Stimulated activated CD8-positive, alpha-beta memory T cell treated with anti-CD3 and anti-CD28 coated beads, Interleukin-4, amount 100 ng/mL, for 4 hours (primary cell): Measurements from ENCODE around the gene ORC3.
"Not testable (repeated sequence)": the region's sequence is repeated elsewhere in the genome, so short reads cannot be mapped to it uniquely, and the experiment has no call there.

Source experiments
- DNase-seq, 2 donors: peaks; one replicate each; pipeline ENCODE4 v3.0.0-alpha.2; 2020; ENCODE audit warnings: low read depth in 2 of 2, low spot score in 1 of 2

The ORC3 gene

DNA sequence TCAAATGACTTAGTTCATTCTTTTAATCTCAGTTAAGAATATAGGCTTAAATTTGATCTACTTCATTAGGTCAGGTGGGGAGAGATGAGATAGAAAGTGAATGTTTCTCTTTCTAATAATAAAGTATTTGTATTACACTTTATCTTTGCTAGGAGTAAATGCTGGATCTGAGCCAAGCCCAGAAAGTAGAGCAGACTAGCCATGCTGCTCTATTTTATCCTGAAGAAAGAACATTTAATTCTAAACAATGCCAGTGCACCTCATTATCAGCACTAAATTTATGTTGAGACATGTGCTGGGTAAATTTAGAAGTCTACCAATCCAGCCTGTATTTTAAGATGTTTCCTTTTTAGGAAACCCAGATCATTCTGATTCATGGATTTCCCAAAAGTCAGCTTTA is 68.6 kb downstream of the ORC3 start:
- DNase-seq = no peak

DNA sequence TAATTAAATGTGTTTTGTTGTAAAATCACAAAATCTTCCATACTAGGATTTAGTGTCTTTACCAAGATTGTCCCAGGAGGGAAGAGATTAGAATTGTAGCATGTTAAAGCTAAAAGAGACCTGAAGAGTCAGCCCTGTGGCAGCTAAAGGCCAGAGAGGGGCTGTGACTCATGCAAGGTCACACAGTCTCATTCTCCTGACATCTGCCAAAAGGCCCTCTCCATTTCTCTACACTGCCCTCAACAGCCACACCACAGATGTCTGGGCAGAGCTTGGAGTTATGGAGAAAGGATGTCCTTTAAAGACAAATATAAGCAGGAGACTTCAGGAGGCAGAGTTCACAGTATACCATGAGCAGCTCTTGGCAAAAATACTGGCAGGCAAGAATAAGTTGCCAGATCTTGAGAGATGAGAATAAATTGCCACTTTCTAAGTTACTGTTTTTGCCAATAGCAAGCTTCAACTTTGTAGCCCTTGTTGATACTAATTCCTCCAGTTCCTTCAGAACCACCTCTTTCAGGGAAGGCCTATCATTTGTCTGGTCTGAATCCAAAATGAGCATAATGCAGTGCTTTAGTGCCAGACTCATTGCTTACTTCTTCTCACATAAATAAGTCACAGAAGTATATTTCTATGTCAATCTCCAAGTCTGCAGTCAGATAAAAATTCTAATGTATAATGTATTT is 70.4 kb downstream of the ORC3 start:
- no peak for DNase-seq

DNA sequence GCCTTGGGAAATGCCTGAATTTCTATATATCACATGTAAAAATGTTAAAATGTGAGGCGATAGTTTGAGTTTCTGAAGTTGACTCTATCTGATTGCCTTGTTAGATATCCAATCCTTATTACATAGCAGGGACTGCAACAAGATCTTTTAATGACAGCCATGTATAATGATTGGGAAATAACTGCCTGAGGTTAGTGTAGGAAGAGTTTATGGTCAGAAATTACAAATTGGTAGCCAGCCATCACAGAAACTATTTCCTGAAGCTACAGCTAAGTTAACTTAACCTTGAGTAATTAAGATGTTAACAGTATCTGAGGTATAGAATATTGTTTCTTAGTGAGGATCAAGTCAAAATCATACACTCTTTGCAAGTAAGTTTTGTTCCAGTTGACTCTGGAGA is 71.1 kb downstream of the ORC3 start:
- no peak for DNase-seq

DNA sequence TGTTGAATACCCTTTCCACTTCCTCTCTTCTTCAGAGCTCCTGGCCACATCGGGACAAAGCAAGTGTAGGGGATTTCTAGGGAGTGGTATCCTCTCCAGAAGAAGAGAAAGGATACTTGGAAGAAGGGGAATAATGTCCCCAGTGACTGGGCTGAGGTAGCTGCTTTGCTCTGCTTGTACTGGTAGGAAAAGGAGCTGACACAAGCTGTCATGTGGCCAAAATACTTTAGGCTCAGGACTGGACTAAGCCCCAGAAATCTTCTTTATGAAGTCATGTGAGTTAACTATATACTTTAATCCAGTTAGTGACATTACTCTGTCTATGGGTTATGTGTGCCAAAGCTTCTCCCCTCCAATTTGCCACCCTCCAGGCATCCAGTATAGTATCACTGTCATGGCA is 71.6 kb downstream of the ORC3 start:
- no peak for DNase-seq

DNA sequence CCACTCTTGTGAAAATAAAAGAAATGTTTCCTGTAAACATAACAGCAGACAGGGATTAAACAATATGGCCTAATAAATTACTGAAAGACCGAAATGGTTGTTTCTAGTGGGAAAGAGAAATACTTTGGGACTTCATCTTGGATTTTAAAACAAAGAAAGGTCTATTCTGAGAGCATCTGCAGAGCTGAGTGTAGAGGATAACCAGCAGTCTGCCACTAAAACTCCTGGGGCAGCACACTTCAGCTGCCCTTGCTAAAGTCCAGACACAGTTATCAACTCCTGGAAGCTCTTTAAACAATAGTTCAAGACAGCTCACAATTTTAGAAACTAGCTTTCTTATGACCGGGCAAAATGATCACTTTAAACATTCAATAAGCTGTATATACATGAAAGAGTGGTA is 73.5 kb downstream of the ORC3 start:
- no peak for DNase-seq

DNA sequence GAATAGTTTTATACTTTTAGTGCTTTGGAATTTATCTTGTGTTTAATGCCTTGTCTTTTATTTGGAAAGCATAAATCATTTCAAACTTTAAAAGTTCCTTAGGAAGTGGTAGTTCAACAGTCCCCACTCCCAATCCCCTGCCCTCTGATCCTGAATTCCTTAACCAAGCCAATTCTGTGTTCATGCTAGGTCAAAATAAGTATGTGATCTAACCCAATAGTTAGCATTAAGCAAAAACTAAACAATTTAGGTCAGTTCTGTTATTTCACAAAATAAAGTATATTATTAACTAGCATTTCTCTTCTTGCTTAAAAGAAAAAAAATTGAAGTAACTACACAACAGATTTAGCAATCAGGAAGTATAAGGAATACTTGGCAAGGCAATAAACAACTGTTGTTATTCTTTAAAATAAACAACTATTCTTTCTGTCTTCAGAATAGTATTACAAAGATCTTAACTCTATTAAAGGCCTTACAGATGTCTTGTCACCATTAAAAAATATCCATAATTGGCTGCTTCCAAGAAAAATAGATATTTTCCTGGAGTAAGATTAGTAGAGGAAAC is 75.1 kb downstream of the ORC3 start:
- DNase-seq = no peak

DNA sequence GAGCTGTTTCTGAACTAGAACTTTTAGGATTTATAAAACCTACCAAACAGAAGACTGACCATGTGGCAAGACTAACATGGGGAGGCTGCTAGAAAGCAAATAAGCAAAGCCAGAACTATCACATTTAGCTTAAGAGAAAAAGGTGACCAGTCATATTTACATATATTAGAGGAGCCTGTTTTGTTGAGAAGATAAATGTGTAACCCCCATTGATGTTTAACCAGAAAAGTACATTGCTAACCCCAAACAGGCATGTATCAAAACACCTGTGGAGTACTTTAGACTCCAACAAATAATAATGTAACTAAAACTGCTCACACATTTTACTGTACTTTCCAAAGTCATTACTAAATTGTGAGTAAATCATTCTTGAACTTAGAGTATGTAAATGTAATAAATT is 77.1 kb downstream of the ORC3 start:
- DNase-seq = no peak

DNA sequence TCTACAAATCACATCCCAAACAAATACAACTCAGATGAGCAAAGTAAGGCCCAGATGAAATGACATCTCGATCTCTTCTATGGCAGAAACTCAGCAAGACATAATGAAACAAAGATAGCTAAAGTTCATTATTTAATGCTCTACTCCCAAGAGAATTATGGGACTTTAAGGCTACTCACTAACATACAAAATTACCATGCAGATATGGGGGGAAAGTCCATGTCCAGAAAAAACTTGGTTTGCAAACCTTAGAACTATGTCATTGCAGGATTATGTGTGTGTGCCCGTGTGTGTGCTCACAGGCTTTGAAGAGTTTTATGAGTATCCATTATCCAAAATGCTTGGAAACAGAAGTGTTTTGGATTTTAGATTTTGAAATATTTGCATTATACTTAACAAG is 78.1 kb downstream of the ORC3 start:
- no peak for DNase-seq

DNA sequence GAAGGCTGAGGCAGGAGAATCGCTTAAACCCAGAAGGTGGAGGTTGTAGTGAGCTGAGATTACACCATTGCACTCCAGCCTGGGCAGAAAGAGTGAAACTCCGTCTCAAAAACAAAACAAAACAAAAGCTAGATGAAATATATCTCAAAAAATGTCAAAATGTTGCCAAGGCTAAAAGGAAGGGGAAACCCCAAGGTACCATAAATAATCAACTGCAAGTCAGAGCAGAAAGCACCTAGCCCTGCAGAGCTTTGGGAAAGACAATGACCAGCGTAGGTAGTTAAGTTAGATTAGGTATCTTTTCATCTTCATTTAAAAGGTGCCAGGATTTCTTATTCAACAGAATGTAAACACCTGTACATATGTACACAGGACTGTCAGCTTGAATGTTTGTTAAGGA is 79.1 kb downstream of the ORC3 start:
- DNase-seq = no peak

DNA sequence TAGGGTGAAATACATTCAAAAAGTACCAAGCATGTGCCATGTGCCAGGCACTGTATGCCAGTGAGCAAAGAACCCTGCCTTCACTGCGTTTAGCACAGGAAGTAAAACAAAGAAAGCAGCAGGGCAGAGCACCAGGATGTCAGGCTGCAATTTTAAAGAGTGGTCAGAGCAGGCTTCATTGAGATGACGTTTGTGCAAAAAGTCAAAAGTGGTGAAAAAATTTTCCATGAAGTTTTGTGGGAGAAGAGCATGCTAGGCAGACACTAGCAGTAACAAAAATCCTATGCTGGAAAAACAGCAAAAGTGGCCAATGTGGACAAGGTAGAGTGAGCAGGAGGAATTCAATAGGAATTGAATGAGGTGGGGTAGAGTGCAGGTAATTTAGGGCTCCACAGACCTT is 80.8 kb downstream of the ORC3 start:
- no peak for DNase-seq

DNA sequence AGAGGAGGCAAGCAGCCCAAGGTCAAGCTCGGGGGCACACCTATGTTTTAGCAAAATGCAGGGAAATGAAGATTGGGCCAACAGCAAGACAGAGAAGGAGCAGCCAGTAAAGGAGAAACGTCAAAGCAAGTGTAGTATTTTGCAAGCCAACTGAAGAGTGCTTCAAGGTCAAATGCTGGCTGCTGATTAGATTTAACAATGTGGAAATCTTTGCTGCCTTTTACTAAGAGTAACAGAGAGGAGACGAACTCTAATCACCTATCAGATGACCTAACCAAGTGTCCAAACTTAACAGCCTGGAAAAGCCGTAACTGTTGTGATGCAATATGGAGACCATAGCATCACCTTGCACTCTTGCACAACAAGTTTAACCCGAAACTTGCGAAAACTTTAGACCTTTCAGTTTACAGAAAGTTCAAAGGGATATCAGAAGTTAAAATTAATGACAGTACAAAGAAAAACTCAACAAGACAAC is 81.7 kb downstream of the ORC3 start:
- DNase-seq = no peak

DNA sequence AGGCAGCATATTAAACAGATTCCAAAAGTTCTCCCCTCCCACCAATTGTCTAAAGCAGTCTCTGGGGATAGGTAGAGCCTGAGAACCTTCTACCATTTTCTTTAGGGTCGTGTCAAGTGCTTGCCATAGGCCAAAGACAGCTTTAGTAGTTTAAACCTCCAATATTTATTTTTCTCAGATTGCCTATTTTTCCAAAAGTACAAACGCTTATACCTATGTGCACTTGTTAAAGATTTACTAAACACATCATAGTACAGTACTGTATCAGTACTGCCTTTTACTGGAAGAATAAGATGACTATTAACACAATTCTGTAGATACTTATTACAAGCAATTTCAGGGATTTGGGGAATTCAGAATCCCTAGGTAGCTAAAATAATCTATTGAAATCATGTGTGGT is 82.7 kb downstream of the ORC3 start:
- no peak for DNase-seq

DNA sequence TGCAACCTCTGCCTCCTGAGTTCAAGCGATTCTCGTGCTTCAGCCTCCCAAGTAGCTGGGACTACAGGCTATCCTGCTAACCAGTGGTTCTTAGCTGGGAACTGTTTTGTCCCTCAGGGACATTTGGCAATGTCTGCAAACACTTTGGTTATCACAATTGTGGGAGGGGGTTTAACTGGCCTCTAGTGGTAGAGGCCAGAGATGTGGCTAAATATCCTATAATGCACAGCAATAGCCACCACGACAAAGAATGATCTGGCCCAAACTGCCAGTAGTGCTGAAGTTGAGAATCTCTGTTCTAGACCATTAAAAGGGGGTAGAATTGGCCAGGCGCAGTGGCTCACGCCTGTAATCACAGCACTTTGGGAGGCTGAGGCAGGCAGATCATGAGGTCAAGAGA is 83.3 kb downstream of the ORC3 start:
- DNase-seq = no peak

DNA sequence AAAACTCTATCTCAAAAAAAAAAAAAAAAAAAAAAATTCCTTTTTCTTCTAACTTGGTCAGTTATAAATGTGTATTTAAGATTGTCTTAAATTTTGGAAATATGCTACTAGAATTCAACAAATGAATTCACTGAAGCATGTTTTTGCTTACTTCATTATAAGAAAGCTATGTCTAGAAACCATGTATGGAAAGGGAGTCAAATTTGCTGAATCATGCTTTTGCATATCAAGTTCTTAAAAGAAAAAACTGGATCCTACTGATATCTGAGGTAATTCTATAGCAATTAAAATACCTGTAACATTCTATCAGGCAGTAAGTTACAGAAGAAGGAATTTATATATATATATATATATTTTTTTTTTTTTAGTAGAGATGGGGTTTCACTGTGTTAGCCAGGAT is 84.4 kb downstream of the ORC3 start:
- DNase-seq = no peak

DNA sequence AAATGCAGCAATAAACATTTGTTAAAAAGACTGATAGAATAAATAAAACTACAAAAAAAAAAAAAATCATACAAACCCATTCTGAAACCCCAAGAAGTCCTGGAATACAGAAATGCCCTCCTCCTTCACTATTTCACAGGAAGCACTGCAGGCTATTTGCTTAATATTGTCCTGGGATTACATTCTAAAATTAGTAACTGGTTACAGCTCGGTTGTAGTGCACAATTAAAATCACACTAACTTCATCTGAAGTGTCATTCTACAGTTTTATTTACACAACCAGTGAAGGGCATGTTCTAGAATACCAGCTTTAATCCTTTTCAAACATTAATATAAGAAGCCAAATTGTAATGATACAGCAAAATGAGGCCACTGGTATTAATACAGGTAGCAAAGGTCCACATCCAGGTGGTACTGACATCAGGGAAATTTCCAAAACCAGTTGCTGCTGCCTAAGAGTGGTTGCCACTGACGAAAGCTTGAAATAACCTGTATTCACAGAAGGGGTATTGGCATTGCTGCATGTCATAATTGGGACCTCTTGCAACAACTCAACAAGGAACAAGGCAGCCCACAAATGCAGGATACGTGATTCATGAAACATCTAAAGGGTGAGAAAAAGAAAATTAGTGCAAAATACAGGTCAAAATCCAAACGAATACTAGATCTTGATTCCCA is 85.2 kb downstream of the ORC3 start:
- DNase-seq = no peak

DNA sequence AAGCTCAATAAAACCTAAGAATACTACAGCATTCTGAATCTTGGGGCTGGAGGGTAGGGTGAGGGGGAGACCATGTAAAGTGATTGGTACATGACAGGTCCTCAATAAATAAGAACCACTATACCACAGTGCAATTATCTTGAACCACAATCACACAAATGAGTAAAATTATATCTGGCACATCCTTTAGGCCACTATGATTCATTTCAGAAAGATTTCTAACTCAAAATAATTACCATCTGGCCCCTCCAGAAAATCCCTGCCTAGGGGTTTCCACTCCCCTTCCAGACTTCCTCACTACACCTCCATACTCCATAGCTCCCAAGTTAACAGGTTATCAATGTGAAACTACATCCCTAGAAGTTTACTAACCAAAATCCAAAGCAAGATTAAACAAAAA is 92.4 kb downstream of the ORC3 start:
- no peak for DNase-seq

DNA sequence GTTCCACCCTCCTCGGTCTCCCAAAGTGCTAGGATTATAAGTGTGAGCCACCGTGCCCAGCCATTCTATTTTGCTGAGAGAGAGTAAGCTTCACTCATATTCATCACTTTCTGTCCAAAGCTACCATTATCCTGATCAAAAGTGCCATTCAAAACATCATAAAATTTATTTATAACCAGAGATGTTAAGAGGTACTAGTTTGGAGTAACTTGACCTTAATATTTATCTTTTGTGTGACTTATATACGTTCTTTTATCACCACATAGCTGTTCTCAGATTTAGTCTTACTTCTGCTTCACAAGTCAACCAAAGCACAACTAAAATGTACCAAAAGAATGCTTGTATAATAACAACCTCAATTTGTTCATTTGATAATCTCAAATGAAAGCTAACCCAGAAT is 94.0 kb downstream of the ORC3 start:
- no peak for DNase-seq

DNA sequence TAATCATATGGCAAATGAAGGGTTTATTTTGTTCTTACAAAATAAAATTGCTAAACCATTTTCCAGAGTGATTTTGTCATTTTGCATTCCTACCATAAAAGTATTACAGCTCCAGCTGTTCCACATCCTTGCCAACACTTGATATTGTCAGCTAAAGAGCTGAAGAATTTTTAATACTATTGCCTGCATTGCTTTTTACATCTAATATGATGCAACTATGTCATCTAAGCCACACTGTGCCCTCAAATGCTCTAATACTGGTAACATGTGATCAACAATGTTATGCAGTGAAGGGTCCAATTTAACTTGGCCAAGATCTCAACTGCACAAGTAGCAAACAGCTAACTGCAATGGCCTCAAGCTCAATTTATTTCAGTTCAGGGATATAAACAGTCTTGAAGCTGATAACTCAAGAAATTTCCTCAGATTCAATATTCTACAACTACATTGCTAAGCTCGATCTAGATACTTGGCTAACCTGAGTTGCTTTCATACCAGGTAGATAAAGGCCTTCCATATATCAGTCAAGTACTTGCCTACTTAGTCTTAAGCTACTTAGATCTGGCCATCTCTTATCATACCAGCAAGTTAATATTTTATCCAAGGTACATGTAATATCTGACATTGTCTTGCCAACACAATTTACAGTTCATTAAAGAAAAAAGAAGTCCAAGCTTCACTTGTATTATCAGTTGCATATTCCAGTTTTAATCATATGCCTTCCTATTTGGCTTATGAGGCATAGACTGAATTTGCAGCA is 95.1 kb downstream of the ORC3 start:
- DNase-seq = no peak

DNA sequence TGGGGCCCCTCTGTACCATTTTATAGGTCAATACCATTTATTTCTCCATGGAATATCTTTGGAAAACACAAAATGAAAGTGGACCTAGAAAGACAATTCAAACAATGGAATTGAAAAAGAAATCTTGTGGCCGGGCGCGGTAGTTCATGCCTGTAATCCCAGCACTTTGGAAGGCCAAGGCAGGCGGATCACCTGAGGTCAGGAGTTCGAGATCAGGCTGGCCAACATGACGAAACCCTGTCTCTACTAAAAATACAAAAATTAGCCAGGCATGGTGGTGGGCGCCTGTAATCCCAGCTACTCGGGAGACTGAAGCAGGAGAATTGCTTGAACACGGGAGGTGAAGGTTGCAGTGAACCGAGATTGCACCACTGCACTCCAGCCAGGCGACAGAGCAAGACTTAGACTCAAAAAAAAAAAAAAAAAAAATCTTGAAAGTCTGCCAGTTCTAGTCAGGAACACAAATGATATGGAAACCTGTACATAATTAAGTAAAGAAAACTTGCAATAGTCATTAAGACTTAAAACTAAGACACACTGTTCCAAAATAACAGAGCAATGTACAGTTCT is 96.8 kb downstream of the ORC3 start:
- DNase-seq = not testable (repeated sequence)

DNA sequence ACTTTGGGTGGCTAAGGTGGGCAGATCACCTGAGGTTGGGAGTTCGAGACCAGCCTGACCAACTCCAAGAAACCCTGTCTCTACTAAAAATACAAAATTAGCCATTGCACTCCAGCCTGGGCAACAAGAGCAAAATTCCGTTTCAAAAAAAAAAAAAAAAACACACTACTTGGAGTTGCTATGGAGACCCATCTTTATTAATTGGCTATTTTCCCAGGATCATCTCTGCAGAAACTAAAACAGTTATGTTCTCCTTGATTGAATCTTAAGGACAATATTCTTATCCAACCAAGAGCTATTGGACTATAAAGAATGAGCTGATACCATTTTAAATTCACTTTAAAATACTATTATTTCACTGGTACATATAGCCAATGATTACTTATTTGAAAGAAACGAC is 97.4 kb downstream of the ORC3 start:
- DNase-seq = no peak

DNA sequence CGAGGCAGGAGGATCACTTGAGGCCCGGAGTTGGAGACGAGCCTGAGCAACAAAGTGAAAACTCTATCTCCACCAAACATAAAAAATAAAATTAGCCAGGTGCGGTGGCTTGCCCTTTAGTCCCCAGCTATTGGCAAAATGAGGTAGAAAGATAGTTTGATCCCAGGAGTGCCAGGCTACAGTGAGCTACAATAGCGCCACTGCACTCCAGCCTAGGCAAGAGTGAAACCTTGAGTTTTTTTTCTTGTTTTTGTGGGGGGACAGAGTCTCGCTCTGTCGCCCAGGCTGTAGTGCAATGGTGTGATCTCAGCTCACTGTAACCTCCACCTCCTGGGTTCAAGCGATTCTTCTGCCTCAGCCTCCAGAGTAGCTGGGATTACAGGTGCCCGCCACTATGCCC is 98.0 kb downstream of the ORC3 start:
- DNase-seq = not testable (repeated sequence)

DNA sequence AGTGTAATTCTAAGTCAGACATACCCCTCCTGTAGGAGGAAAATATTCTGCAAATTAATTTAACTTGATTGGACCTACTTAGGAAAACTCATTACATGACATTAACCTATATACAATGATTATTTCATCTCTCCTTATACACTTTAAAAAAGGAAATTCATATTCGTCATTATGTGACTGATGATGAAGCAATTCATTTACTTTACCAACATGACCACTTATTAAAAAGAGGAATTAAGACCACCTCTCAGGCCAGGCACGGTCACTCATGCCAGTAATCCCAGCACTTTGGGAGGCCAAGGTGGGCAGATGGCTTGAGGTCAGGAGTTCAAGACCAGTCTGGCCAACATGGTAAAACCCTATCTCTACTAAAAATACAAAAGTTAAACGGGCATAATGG is 100.5 kb downstream of the ORC3 start:
- no peak for DNase-seq
